Neural progenitor cell (in vitro differentiated cells): ENCODE data around the gene ICE1. TPM values are rescaled to one million over a fixed set of nuclear protein-coding genes. Genes with fewer than 3 reads are reported as not detected.

ENCODE experiments used
- DNase-seq: peaks from one replicate; pipeline ENCODE4 v3.0.0-alpha.2; 2016; ENCODE audit warnings: low spot score
- H2AFZ ChIP-seq: fragments of 200-600 bp; sonication (generic); replicated peaks from 2 replicates; pipeline ENCODE4 v1.6.1; 2016; ENCODE audit warnings: antibody characterized with exemption
- H3F3A ChIP-seq: fragments of 200-600 bp; sonication (generic); 2 replicates; pipeline ENCODE4 v1.6.1; 2016; ENCODE audit warnings: antibody characterized with exemption, low read depth
- H3K27ac ChIP-seq: fragments of 200-600 bp; sonication (generic); 2 replicates; pipeline ENCODE4 v1.5.1; 2016; ENCODE audit warnings: mild to moderate bottlenecking
- H3K27me3 ChIP-seq: fragments of 200-600 bp; sonication (generic); 2 replicates; pipeline ENCODE4 v1.6.1; 2016; ENCODE audit warnings: mild to moderate bottlenecking, moderate library complexity
- H3K36me3 ChIP-seq: fragments of 200-600 bp; sonication (generic); 2 replicates; pipeline ENCODE4 v1.5.1; 2016
- H3K4me1 ChIP-seq: fragments of 200-600 bp; sonication (generic); 2 replicates; pipeline ENCODE4 v1.6.1; 2016; ENCODE audit warnings: mixed run types
- H3K4me2 ChIP-seq: fragments of 200-600 bp; sonication (generic); 2 replicates; pipeline ENCODE4 v1.6.1; 2016
- H3K4me3 ChIP-seq: fragments of 200-600 bp; sonication (generic); 2 replicates; pipeline ENCODE4 v1.5.1; 2016
- H3K79me2 ChIP-seq: fragments of 200-600 bp; sonication (generic); 2 replicates; pipeline ENCODE4 v1.6.1; 2016; ENCODE audit warnings: low read depth
- H3K9ac ChIP-seq: fragments of 200-600 bp; sonication (generic); 2 replicates; pipeline ENCODE4 v1.6.1; 2016
- H3K9me3 ChIP-seq: fragments of 200-600 bp; sonication (generic); 2 replicates; pipeline ENCODE4 v1.5.1; 2016; ENCODE audit warnings: low read depth
- H4K20me1 ChIP-seq: fragments of 200-600 bp; sonication (generic); 2 replicates; pipeline ENCODE4 v1.6.1; 2016; ENCODE audit warnings: low read depth
- H3K27ac Mint-ChIP-seq: 3 replicates; pipeline ENCODE4 v1.8.0; 2021; ENCODE audit warnings: mixed read lengths
- H3K27me3 Mint-ChIP-seq: 2 replicates; pipeline ENCODE4 v1.8.0; 2022; ENCODE audit warnings: low read depth, mild to moderate bottlenecking, inconsistent platforms, moderate library complexity, mixed read lengths; ENCODE audit not compliant: insufficient read depth
- H3K36me3 Mint-ChIP-seq: 3 replicates; pipeline ENCODE4 v1.8.0; 2021; ENCODE audit warnings: mixed read lengths
- H3K4me1 Mint-ChIP-seq: 3 replicates; pipeline ENCODE4 v1.8.0; 2021; ENCODE audit warnings: mixed read lengths
- H3K4me3 Mint-ChIP-seq: 3 replicates; pipeline ENCODE4 v1.8.0; 2021; ENCODE audit warnings: mild to moderate bottlenecking, moderate library complexity, mixed read lengths
- H3K9me3 Mint-ChIP-seq: 3 replicates; pipeline ENCODE4 v1.8.0; 2020; ENCODE audit warnings: mixed read lengths
- CTCF ChIP-seq: fragments of 200-600 bp; sonication (generic); IDR thresholded peaks from 2 replicates; pipeline ENCODE4 v1.5.1; 2017; ENCODE audit warnings: antibody characterized with exemption, mild to moderate bottlenecking
- EZH2 ChIP-seq: fragments of 200-600 bp; sonication (generic); IDR thresholded peaks from 2 replicates; pipeline ENCODE4 v1.6.1; 2017; ENCODE audit warnings: antibody characterized with exemption, mild to moderate bottlenecking, moderate library complexity
- EZH2phosphoT487 ChIP-seq: fragments of 200-600 bp; sonication (generic); IDR thresholded peaks from 2 replicates; pipeline ENCODE4 v1.6.1; 2017; ENCODE audit warnings: antibody characterized with exemption
- total RNA-seq: library from RNA; depleted of rRNA; stranded (reverse); fragments of >200 nt; gene quantifications from 2 replicates; pipeline ENCODE4 v1.2.3, GENCODE V29; 2015; ENCODE audit warnings: low replicate concordance

The ICE1 gene
- total RNA-seq, 1 donor from 2014 or later, result 47.6 TPM

GRCh38 chr5:5504325-5504724, 81.8 kb downstream of the ICE1 start:
- no peaks in the 10 kb centered on the region for H3K36me3 ChIP-seq
- H3K79me2 ChIP-seq, result no peaks in the 10 kb centered on the region
- H3K27me3 ChIP-seq, result no peaks in the 10 kb centered on the region
- no peak overlapping the region for H2AFZ ChIP-seq
- Mint-ChIP-seq H3K27me3 (no peaks in the 10 kb centered on the region), H3K9me3 (peaks cover 5% of the 10 kb centered on the region), H3K4me3 (no peak overlapping the region), H3K27ac (no peak overlapping the region), H3K4me1 (no peaks in the 10 kb centered on the region), H3K36me3 (no peaks in the 10 kb centered on the region)
- H4K20me1 ChIP-seq, result no peaks in the 10 kb centered on the region
- no peaks in the 10 kb centered on the region for H3K4me1 ChIP-seq
- H3K9me3 ChIP-seq, result no peaks in the 10 kb centered on the region
- H3F3A ChIP-seq, result no peaks in the 10 kb centered on the region
- no peak overlapping the region for H3K4me2 ChIP-seq
- H3K9ac ChIP-seq, result no peak overlapping the region
- no peak for TF ChIP-seq EZH2
- TF ChIP-seq CTCF, result no peak
- no peak for TF ChIP-seq EZH2phosphoT487
- no peak overlapping the region for H3K4me3 ChIP-seq
- no peak overlapping the region for H3K27ac ChIP-seq
- DNase-seq, result no peak

- no peak overlapping the region for H3K9ac ChIP-seq
- no peak overlapping the region for H3K4me3 ChIP-seq
- no peak for DNase-seq
- no peak overlapping the region for H3K27ac Mint-ChIP-seq
- H3K4me3 Mint-ChIP-seq, result no peak overlapping the region
- H3K4me1 Mint-ChIP-seq, result no peaks in the 10 kb centered on the region
- H3K9me3 ChIP-seq, result no peaks in the 10 kb centered on the region
- H3K27me3 ChIP-seq, result no peaks in the 10 kb centered on the region
- no peaks in the 10 kb centered on the region for H3K36me3 ChIP-seq
- H4K20me1 ChIP-seq, result no peaks in the 10 kb centered on the region
- H3K27me3 Mint-ChIP-seq, result no peaks in the 10 kb centered on the region
- no peaks in the 10 kb centered on the region for H3K79me2 ChIP-seq
- TF ChIP-seq EZH2 (no peak), CTCF (no peak), EZH2phosphoT487 (no peak)
- H3K27ac ChIP-seq, result no peak overlapping the region
- H3F3A ChIP-seq, result no peaks in the 10 kb centered on the region
- H3K4me1 ChIP-seq, result no peaks in the 10 kb centered on the region
- no peak overlapping the region for H2AFZ ChIP-seq
- H3K9me3 Mint-ChIP-seq, result peaks cover 5% of the 10 kb centered on the region
- H3K36me3 Mint-ChIP-seq, result no peaks in the 10 kb centered on the region
- H3K4me2 ChIP-seq, result no peak overlapping the region
Observed at GRCh38 chr5:5505815-5506214, 83.3 kb downstream of the ICE1 start.

GRCh38 chr5:5508391-5508790, 85.9 kb downstream of the ICE1 start:
- H3K4me1 Mint-ChIP-seq, result no peaks in the 10 kb centered on the region
- no peak overlapping the region for H3K4me3 Mint-ChIP-seq
- no peak overlapping the region for H3K27ac Mint-ChIP-seq
- no peaks in the 10 kb centered on the region for H4K20me1 ChIP-seq
- no peak overlapping the region for H3K4me3 ChIP-seq
- H3K27me3 Mint-ChIP-seq, result no peaks in the 10 kb centered on the region
- DNase-seq, result no peak
- peaks cover 5% of the 10 kb centered on the region for H3K9me3 Mint-ChIP-seq
- no peaks in the 10 kb centered on the region for H3K4me1 ChIP-seq
- H3K79me2 ChIP-seq, result no peaks in the 10 kb centered on the region
- no peaks in the 10 kb centered on the region for H3K9me3 ChIP-seq
- H3K36me3 ChIP-seq, result no peaks in the 10 kb centered on the region
- H3K36me3 Mint-ChIP-seq, result no peaks in the 10 kb centered on the region
- no peak overlapping the region for H3K27ac ChIP-seq
- H3K27me3 ChIP-seq, result no peaks in the 10 kb centered on the region
- H3F3A ChIP-seq, result no peaks in the 10 kb centered on the region
- no peak overlapping the region for H3K4me2 ChIP-seq
- no peak overlapping the region for H2AFZ ChIP-seq
- TF ChIP-seq EZH2 (no peak), CTCF (no peak), EZH2phosphoT487 (no peak)
- H3K9ac ChIP-seq, result no peak overlapping the region
